ENCODE results near the gene SLC30A7.
"Not testable (repeated sequence)": the region's sequence is repeated elsewhere in the genome, so short reads cannot be mapped to it uniquely, and the experiment has no call there.

SLC30A7 gene

DNA sequence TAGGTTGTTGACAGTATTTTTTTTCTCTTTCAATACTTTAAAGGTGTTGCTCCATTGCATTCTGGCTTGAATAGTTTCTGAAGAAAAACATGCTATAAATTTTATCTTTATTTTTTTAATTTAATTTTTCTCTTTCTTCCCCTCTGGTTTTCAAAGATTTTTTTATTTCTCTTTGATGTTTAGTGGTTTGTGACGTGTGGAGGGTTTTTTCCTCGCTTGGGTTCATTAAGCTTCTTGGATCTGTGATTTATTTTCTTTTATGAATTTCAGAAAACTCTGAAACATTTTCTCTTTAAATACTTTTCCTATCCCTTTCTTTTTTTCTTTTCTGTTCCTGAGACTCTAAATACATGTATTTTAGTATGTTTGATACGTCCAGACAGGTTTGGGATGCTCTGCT lies 9.3 kb downstream of the SLC30A7 start:
- Mint-ChIP-seq H3K27ac (no peak overlapping the region), H3K4me1 (ENCODE audit: low read depth) (peaks cover 66% of the 10 kb centered on the region), H3K27me3 (no peaks in the 10 kb centered on the region), H3K36me3 (ENCODE audit: low read depth) (peaks cover 86% of the 10 kb centered on the region), H3K9me3 (peaks cover 4% of the 10 kb centered on the region), H3K4me3 (no peak overlapping the region)
- DNase-seq, result no peak

DNA sequence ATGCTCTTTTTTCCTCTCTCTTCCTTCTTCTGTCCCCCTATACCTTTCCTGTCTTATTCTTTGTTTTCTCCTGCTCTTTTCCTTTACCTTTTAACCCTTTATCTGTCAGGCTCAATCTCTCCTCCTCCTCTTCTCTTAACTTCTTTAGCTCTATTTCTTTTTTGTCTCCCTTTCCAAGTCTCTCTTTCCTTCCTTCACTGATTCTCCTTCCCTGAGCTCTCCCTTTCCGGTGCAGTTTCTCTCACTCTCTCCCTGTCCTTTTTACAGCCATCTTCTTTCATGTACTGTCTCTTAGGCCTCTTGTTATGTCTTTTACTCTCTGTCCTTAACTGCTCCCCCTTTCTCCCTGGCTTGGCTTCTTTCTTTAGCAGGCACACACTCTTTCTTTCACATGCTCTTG lies 12.0 kb downstream of the SLC30A7 start:
- Mint-ChIP-seq H3K27ac (peak overlapping the region; percentile 40), H3K4me3 (no peak overlapping the region), H3K27me3 (no peaks in the 10 kb centered on the region), H3K36me3 (ENCODE audit: low read depth) (peaks cover 88% of the 10 kb centered on the region), H3K9me3 (peaks cover 4% of the 10 kb centered on the region), H3K4me1 (ENCODE audit: low read depth) (peaks cover 58% of the 10 kb centered on the region)
- no peak for DNase-seq

- no peaks in the 10 kb centered on the region for H3K27me3 Mint-ChIP-seq
- peak overlapping the region; percentile 30 for H3K27ac Mint-ChIP-seq
- DNase-seq, result no peak
- peaks cover 4% of the 10 kb centered on the region for H3K9me3 Mint-ChIP-seq
- peaks cover 93% of the 10 kb centered on the region for H3K36me3 Mint-ChIP-seq (ENCODE audit: low read depth)
- H3K4me1 Mint-ChIP-seq (ENCODE audit: low read depth), result peaks cover 58% of the 10 kb centered on the region
- H3K4me3 Mint-ChIP-seq, result no peak overlapping the region
Measured at GRCh38 chr1:100909018-100909417, 13.1 kb downstream of the SLC30A7 start.

DNA sequence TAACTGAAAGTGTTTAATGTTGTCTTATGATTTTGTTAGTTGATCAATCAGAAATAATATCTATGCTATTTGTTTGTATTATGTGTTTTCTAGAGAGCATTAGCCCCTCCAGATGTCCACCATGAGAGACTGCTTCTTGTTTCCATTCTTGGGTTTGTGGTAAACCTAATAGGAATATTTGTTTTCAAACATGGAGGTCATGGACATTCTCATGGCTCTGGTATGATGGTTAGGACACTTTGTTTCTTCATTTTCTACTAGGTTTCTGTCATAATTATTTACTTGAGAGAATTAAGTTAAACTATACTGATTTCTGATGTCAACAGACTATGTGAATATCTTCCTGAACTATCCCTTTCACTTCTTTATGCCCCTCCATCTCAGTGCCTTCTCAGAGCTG lies 16.1 kb downstream of the SLC30A7 start:
- Mint-ChIP-seq H3K4me1 (ENCODE audit: low read depth) (peaks cover 51% of the 10 kb centered on the region), H3K36me3 (ENCODE audit: low read depth) (peaks cover 91% of the 10 kb centered on the region), H3K4me3 (no peak overlapping the region), H3K9me3 (no peaks in the 10 kb centered on the region), H3K27ac (peak overlapping the region; percentile 56), H3K27me3 (no peaks in the 10 kb centered on the region)
- DNase-seq, result no peak

DNA sequence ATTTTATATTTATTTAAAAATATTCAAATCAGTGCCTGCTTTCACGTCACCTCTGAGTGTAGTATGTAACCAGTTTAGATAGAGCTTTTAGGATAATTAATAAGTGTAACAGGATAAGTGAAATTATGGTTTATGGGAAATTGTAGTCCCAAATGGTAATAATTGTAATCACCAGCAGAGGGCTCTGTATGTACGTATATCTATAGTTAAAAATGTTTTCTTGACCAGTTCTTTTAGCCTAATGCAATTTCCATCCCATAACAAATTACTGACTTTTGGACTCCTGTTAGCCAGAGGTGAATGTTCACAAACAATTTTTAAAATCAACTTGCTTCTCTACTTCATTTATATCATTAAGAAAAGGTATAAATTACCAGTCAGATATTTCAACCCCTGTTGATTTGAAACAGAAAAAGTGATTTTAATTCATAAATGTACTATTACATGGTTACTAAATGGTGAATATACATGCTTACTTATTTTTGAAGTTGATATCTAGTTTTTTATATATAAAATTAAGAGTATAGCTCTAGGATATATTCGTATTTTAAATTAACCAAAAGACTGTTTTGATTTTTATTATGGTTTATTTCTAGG lies 25.3 kb downstream of the SLC30A7 start:
- Mint-ChIP-seq H3K27ac (peak overlapping the region; percentile 68), H3K27me3 (no peaks in the 10 kb centered on the region), H3K4me1 (ENCODE audit: low read depth) (peaks cover 55% of the 10 kb centered on the region), H3K36me3 (ENCODE audit: low read depth) (peaks cover 54% of the 10 kb centered on the region), H3K9me3 (peaks cover 10% of the 10 kb centered on the region), H3K4me3 (no peak overlapping the region)
- DNase-seq, result no peak

- Mint-ChIP-seq H3K4me1 (ENCODE audit: low read depth) (peaks cover 49% of the 10 kb centered on the region), H3K9me3 (peaks cover 11% of the 10 kb centered on the region), H3K27ac (peak overlapping the region; percentile 86), H3K27me3 (no peaks in the 10 kb centered on the region), H3K36me3 (ENCODE audit: low read depth) (peaks cover 33% of the 10 kb centered on the region), H3K4me3 (no peak overlapping the region)
- no peak for DNase-seq
Measured at GRCh38 chr1:100924212-100924611, 28.3 kb downstream of the SLC30A7 start.

DNA sequence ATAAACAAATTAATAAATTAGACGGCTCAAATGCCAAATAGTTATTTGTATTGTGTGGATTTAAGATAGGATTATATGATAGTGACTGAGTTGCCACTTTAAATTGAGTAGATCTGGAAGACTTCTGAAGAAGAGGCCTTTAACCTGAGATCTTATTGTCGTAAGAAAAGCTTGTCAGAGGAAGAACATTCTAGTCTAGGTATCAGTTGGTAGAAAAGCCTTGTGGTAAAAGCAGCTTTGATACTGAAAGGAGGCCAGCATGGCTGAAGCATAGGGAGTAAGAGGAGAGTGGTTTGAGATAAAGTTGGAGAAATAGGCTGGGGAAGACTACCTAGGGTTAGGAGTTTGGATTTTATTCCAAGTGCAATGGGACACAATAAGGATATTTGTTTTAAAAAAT lies 29.1 kb downstream of the SLC30A7 start:
- H3K9me3 Mint-ChIP-seq, result peaks cover 11% of the 10 kb centered on the region
- H3K4me1 Mint-ChIP-seq (ENCODE audit: low read depth), result peaks cover 54% of the 10 kb centered on the region
- DNase-seq, result no peak
- peak overlapping the region; percentile 77 for H3K27ac Mint-ChIP-seq
- no peak overlapping the region for H3K4me3 Mint-ChIP-seq
- peaks cover 36% of the 10 kb centered on the region for H3K36me3 Mint-ChIP-seq (ENCODE audit: low read depth)
- no peaks in the 10 kb centered on the region for H3K27me3 Mint-ChIP-seq

- Mint-ChIP-seq H3K27me3 (no peaks in the 10 kb centered on the region), H3K27ac (peak overlapping the region; percentile 53), H3K36me3 (ENCODE audit: low read depth) (peaks cover 36% of the 10 kb centered on the region), H3K9me3 (peaks cover 11% of the 10 kb centered on the region), H3K4me3 (no peak overlapping the region), H3K4me1 (ENCODE audit: low read depth) (peaks cover 59% of the 10 kb centered on the region)
- no peak for DNase-seq
Measured at GRCh38 chr1:100926240-100926639, 30.4 kb downstream of the SLC30A7 start.

DNA sequence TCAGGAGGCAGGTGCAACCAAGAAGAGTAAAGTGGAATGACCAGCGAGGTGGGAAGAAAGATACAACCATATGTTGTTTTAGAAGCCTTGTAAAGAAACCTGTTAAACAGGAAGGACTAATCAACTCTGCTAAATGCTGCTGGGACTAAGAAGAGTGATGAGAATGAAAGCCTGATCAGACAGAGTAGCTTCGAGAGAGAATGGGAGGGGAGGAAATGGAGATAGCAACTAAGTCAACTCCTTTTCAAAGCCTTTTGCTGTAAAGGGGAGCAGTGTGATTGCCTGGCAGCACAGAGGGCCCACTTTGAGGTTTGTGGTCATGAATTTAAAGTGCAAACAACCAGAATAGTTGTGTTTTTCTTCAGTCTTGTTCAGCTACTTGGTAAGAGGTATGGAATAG lies 31.4 kb downstream of the SLC30A7 start:
- no peak for DNase-seq
- H3K27me3 Mint-ChIP-seq, result no peaks in the 10 kb centered on the region
- H3K27ac Mint-ChIP-seq, result no peak overlapping the region
- H3K36me3 Mint-ChIP-seq (ENCODE audit: low read depth), result peaks cover 38% of the 10 kb centered on the region
- no peak overlapping the region for H3K4me3 Mint-ChIP-seq
- H3K4me1 Mint-ChIP-seq (ENCODE audit: low read depth), result peaks cover 63% of the 10 kb centered on the region
- H3K9me3 Mint-ChIP-seq, result peaks cover 14% of the 10 kb centered on the region

DNA sequence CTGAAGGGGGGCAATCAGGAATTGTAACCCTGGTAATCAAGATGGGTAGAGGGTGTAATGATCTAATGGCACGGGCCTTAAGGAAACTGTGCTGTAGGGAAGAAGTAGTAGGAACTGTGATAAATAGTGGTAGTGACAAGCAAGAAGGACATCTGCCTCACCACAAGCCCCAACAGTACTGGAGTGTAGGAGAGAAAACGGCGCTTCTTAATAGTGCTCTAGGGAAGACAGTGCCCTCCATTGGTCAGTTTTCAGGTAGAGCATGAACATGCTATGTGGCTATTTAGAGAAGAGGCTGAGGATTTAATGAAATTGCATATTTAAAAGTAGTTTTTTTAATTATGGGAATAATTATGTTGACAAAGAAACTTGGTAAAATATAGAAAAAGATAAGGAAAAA lies 32.2 kb downstream of the SLC30A7 start:
- no peak for DNase-seq
- Mint-ChIP-seq H3K27ac (no peak overlapping the region), H3K9me3 (peaks cover 17% of the 10 kb centered on the region), H3K36me3 (ENCODE audit: low read depth) (peaks cover 41% of the 10 kb centered on the region), H3K27me3 (no peaks in the 10 kb centered on the region), H3K4me1 (ENCODE audit: low read depth) (peaks cover 60% of the 10 kb centered on the region), H3K4me3 (no peak overlapping the region)

DNA sequence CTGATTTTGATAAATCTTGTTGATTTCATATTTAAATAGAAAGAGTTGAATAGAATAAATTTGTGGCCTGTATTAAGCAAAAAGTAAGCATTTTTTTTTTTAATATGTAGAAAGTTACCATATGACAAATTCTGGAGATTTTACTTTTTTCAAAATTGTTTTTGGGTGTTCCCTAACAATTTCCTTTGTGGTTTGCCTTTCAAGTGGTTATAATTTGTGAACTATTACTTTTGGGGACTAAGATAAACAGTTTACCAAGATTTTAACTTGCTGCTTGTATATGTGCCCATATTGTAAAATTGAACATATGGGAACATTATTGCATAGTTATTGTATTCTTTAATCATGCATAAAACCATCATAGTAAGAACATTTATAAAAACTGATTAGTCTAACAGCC lies 34.6 kb downstream of the SLC30A7 start:
- H3K27me3 Mint-ChIP-seq, result no peaks in the 10 kb centered on the region
- H3K4me1 Mint-ChIP-seq (ENCODE audit: low read depth), result peaks cover 59% of the 10 kb centered on the region
- peak overlapping the region; percentile 58 for H3K27ac Mint-ChIP-seq
- H3K9me3 Mint-ChIP-seq, result peaks cover 20% of the 10 kb centered on the region
- no peak for DNase-seq
- peaks cover 65% of the 10 kb centered on the region for H3K36me3 Mint-ChIP-seq (ENCODE audit: low read depth)
- no peak overlapping the region for H3K4me3 Mint-ChIP-seq

DNA sequence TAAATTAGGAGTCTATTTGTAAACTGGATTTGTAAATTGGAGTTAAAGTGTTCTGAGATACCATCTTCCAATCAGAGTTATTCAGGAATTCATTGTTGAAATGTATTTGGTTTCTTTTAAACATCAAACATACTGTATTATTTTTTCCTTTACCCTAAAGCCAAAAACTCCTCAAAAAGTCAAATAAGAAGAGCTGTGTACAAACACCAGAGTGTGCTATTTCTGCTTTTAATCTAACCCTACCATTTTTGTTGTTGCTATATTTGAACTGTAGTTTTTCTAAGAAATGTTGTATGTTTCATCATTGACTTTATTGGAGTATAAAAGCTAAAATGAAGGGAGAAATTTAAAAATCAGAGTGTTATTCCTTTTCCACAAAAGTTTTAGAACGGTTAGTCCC lies 35.8 kb downstream of the SLC30A7 start:
- Mint-ChIP-seq H3K27me3 (no peaks in the 10 kb centered on the region), H3K9me3 (peaks cover 17% of the 10 kb centered on the region), H3K36me3 (ENCODE audit: low read depth) (peaks cover 77% of the 10 kb centered on the region), H3K4me3 (no peak overlapping the region), H3K27ac (no peak overlapping the region), H3K4me1 (ENCODE audit: low read depth) (peaks cover 62% of the 10 kb centered on the region)
- DNase-seq, result no peak

DNA sequence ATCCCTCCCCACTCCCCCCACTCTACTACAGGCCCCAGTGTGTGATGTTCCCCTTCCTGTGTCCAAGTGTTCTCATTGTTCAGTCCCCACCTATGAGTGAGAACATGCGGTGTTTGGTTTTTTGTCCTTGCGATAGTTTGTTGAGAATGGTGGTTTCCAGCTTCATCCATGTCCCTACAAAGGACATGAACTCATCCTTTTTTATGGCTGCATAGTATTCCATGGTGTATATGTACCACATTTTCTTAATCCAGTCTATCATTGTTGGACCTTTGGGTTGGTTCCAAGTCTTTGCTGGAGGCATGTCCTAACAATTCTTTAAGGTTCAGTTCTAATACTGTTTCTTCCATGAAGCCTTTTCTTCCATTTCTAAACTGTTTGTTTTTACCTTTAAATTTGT lies 37.7 kb downstream of the SLC30A7 start:
- DNase-seq, H3K27me3 Mint-ChIP-seq, H3K27ac Mint-ChIP-seq, H3K4me3 Mint-ChIP-seq: not testable (repeated sequence)
- peaks cover 22% of the 10 kb centered on the region for H3K9me3 Mint-ChIP-seq
- H3K36me3 Mint-ChIP-seq (ENCODE audit: low read depth), result peaks cover 95% of the 10 kb centered on the region
- H3K4me1 Mint-ChIP-seq (ENCODE audit: low read depth), result peaks cover 69% of the 10 kb centered on the region

DNA sequence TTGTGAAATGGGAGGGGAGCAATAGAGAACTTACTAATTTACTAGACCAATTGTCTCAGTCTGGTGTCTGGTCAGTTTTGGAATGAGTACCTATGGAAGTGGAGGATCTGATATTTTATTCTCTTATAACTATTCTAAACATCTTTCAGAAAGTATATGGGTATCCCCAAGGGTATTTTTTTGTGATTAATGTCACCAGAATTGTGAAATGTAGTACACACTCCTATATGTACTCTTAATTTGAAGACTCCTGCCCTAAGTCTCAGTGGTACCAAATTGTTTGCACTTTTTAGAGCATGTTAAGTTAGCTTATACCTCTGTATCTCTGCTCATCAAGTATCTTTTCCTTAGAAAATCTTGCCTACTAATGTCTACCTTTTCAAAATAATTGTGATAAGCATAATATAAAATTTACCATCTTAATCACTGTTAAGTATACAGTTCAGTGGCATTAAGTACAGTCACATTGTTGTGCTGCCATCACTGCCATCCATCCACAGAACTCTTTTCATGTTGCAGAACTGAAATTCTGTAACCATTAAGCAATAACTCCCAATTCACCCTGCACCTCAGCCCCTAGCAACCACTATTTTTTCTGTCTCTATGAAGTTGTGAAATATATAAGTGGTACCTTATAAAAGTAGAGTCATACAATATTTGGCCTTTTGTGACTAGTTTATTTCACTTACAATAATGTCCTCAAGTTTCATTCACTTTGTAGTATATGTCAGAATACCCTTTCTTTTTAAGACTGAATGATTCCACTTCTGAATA lies 40.5 kb downstream of the SLC30A7 start:
- H3K27ac Mint-ChIP-seq, result no peak overlapping the region

DNA sequence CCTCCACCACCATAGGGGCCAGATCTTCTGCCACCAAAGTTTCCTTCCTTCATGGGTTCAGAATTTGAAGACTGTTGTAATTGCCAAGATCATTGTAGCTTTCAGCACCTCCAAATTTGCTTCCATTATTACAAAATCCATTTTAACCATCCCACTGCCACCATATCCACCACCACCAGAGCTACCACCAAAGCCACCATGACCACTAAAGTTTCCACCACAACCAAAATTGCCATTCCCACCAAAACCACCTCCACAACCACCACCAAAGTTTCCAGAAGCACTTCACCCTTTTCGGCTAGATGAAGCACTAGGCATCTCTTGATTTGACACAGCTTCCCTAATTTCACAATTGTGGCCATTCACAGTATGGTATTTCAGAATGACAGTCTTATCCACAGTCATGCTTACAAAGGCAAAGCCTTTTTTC lies 45.2 kb downstream of the SLC30A7 start:
- H3K27ac Mint-ChIP-seq, result peak overlapping the region; percentile 97
- peaks cover 90% of the 10 kb centered on the region for H3K36me3 Mint-ChIP-seq (ENCODE audit: low read depth)
- H3K4me1 Mint-ChIP-seq (ENCODE audit: low read depth), result peaks cover 54% of the 10 kb centered on the region
- peaks cover 2% of the 10 kb centered on the region for H3K27me3 Mint-ChIP-seq
- H3K4me3 Mint-ChIP-seq, result peak overlapping the region; percentile 67
- peaks cover 35% of the 10 kb centered on the region for H3K9me3 Mint-ChIP-seq
- DNase-seq, result peak; percentile 58

More for the DNA sequence above, 40.5 kb downstream of the SLC30A7 start:
- H3K4me1 Mint-ChIP-seq (ENCODE audit: low read depth), result peaks cover 61% of the 10 kb centered on the region
- DNase-seq, result no peak
- peaks cover 2% of the 10 kb centered on the region for H3K27me3 Mint-ChIP-seq
- H3K4me3 Mint-ChIP-seq, result no peak overlapping the region
- peaks cover 28% of the 10 kb centered on the region for H3K9me3 Mint-ChIP-seq
- H3K36me3 Mint-ChIP-seq (ENCODE audit: low read depth), result peaks cover 92% of the 10 kb centered on the region

Data from activated T-cell treated with anti-CD3 and anti-CD28 coated beads, Interleukin-2, amount 50 U/mL, for 24 hours (primary cell).